NCI-H2171 treated with DMSO at 0.1 percent for 48 hours (cell line): ENCODE results near the gene CCDC78.
"Not testable (repeated sequence)": the region's sequence is repeated elsewhere in the genome, so short reads cannot be mapped to it uniquely, and the experiment has no call there.

Experiments used
- DNase-seq: peaks from one replicate; lab custom pipeline; 2025; lab: John Stamatoyannopoulos, UW

CCDC78 gene

DNA sequence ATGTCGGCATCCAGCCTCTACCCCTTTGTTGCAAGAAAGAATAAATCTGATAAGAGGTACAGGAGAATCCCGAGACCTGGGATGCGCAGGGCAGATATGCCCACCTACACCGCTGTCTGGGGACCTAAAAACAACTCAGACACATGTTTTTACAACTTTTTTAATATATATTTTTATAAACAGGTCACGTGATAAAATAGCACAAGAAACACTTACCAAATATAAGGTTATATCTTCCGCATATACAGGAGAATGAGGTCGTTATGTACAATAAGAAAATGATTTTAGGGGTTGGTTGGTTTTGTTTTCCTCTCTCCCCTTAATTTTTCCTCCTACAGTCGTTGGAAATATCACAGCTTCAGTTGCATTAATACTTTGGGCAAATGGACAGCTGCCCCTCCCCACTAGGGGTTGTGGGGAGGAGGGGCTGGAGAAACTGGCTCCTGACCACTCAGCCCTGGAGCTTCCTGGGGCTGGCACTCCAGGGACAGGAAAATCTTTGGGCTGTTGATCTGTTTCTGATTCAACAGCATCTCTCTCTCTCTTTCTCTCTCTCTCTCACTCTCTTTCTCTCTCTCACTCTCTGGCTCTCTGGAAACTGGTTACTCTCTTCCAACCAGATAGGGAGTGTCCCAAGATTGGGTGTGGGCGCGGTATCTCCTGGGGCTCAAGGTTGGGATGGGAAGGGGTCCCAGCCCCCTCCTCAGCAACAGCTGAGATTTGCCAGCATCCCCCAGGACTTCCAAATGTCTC lies 33.7 kb downstream of the CCDC78 start:
- no peak for DNase-seq

DNA sequence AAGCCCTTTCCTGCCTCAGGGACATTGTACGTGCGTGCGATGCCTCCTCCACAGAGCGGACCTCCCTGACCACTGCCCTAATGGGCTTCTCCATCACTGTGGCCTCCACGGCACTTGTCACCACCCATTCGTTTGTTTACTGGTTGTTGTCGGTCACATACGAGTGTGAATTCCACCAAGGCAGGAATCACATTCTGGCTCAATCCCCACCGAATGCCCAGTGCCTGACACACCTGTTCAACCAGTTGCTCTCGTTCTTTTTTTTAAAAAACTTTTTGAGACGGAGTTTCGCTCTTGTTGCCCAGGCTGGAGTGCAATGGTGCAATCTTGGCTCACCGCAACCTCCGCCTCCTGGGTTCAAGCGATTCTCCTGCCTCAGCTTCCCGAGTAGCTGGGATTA lies 35.0 kb downstream of the CCDC78 start:
- DNase-seq = not testable (repeated sequence)

DNA sequence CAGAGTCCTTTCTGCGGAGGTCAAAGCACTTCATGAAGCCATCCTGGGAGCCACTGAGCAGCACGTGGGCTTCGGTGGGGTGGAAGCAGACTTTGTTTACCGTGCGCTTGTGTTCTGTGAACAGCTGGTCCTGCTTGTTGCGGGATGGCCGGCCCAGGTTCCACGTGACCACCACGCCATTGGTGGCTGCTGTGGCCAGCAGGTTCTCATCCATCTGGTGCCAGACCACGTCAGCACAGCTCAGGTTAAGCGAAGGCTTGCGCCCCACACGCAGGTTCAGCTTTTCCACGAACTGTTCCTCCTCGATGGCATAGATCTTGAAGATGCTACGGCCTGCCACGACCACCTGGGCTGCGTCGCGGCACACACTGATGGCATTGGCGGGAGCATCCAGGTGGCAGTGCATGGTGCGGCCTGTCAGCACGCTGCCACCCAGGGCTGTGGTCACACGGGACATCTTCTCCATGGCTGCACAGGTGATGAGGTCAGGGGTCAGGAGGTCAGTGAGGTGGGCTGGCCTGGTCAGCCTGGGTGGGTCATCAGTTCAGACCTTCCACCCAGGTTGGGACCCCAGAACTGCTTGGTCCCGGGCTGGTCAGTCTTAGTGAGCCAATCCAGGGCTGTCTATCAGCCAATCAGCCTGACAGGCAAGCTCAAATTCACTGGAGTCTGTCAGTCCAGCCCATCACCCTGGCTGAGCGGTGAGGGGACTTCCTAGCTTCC lies 36.9 kb downstream of the CCDC78 start:
- DNase-seq = no peak

DNA sequence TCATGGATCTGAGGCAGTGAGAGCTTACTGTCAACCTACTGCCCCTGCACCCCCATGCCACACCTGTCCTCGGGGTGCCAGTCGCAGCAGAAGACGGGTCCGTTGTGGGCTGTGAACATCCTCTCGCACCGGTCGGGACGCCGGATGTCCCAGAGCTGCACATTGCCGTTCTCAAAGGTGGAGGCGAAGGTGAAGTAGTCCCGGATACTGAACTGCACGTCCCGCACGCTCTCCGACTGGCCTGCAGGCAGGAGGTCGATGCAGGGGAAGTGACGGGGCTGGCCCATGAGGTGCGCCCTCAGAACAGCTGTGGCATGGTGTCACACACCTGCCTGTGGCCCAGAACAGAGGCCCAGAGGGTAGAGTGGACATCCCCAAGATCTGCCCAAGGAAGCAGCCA lies 38.7 kb downstream of the CCDC78 start:
- DNase-seq = no peak

DNA sequence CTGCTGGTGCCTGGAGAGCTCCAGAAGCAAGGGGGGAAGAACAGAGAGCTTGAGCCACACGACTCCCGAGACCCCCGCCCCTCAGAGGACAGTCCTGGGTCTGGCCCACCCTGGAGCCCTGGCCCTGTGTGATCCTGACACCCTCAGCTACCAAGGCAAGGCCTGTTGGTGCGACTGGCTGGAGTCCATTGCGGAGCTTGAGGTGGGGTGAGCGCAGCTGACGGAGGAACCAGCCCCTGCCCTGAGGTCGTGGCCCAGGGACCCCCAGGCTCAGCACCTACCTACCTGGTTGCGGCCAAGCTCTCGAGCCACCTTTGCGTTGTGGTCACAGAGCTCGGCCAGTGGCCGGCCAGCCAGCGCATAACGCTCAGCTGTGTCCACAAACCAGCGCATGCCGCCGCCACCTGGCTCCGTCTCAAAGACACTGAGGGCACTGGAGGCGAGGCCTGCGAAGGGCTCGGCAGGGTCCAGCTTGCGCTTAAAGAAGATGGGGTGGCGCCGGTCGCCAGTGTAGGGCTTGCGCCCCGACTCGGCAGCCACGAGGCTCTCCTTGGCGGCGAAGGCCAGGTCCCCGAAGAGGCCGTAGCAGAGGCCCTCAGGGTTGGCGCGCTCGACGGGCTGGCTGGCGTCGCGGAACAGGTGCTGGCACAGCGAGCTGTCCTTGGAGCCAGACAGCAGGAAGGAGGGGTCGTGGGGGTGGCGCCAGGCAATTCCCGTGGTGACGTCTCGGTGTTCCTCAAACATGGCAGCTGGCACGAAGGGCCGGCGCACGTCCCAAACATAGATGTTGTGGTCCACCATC lies 39.6 kb downstream of the CCDC78 start:
- no peak for DNase-seq

DNA sequence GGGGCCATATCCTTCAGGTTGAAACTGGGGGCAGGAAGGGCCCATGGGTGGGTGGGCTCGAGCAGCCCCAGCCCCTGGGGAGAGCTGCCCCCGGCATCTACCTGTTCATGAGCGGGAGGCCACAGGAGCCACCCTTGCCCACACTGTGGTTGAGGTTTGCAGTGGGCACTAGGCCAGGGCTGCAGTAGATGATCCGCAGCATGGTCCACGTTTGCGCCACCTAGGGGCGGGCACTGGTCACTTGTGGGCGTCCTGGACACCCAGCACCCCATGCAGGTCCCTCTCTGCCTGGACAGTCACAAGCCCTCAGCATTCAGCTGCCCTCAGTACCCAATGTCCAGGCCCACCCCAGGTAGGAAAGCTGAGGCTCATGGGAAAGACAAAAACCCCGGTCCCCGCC lies 40.3 kb downstream of the CCDC78 start:
- no peak for DNase-seq

DNA sequence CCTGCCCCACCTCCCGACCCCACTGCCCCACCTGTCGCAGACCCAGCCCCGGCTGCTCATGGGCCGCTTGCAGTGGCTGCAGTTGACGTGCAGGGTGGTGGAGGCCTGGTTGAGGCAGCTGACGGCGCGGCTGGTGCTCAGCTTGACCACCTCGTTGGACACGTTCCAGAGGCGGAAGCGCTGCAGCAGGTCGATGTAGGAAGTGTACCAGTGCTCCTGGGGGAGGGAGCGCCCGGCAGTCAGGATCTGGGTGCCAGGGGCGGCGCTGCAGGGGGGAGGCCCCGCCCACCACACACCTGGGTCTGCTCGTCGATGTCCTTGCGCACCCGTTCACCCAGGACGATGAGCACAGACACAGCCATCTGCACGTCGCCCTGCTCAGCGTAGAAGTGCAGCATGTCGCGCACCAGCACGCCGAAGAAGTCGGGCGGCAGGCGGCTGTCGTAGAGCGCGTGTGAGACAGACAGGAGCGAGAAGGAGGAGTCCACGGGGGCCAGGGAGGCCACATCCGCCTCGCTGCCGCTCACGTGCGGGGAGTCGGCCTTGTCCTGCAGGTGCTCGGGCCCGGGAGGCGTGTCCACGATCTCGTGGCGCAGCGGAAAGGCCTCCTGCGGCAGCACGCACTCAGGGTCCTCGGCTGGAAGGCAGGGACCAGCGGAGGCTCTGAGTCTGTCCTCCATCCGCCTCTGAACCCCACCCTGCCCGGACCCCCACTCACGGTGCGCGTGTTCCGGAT lies 41.1 kb downstream of the CCDC78 start:
- peak; percentile 87 for DNase-seq

DNA sequence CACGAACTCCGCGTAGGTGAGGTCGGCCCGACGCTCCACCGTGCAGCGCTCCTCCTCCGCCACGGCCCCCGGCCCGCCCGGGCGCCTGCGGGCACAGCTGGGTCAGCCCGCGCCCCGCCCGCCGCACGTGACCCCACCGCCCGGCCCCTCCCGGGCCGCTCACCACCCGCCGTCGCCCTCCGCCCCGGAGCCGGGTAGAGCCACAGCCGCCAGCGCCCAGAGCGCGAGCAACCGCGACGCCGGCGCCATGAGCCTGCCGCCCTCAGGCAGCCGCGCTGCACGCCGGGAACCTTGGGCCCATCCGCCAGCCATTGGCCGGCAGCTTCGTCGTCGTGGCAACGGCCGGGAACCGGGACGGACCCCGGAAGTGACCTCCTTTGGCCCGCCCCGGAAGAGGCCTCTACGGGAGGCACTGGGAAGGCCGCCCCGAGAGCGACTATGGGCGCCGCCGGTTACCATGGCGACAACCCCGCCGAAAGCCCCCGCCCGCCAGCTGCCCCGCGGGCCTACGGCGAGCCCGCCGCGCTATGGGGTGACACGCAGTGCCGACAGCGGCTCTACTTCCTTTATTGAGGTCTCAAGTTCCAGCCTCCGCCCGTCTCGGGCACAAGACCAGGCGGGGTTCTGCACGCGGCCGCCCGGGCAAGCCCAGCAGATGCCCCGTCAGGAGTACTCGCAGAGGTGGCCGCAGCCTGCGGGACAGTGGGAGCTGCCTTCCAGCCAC lies 42.0 kb downstream of the CCDC78 start, which contains the start of gene JMJD8:
JMJD8 (minus strand) TSS at position 264 of the 724 bp plus-strand sequence; CDS start at position 249, 15 bp downstream.
- DNase-seq = peak; percentile 93

DNA sequence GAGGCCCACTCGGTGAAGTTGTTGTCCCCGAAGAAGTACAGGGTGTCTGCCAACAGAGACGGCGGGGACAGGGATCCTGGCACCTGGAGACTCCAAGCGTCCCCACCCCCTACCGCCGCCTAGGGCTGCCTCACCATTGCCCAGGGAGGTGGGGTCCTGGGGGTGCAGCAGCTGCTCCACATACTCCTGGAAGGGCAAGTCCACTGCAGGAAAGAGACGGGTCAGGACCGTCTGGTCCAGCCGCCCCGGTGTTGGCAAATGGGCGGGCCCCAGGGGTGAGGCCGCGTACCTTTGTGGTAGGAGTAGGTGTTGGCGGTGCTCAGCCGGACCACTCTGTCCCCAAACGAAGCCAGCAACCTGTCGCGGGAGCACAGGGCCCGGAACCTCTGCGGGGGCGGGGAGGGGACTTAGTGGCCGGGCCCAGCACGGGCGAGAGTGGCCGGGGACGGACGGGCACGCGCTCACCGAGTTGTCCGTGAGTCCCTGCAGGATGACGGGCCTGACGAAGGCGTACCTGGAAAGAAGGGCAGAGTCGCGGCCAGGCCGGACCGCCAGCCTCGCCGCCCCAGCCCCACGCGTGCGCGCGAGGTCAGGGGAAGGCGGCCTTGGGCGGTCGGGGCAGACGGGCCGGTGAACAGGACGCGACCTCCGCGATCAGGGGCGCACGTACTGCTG lies 42.7 kb downstream of the CCDC78 start:
- DNase-seq = no peak

DNA sequence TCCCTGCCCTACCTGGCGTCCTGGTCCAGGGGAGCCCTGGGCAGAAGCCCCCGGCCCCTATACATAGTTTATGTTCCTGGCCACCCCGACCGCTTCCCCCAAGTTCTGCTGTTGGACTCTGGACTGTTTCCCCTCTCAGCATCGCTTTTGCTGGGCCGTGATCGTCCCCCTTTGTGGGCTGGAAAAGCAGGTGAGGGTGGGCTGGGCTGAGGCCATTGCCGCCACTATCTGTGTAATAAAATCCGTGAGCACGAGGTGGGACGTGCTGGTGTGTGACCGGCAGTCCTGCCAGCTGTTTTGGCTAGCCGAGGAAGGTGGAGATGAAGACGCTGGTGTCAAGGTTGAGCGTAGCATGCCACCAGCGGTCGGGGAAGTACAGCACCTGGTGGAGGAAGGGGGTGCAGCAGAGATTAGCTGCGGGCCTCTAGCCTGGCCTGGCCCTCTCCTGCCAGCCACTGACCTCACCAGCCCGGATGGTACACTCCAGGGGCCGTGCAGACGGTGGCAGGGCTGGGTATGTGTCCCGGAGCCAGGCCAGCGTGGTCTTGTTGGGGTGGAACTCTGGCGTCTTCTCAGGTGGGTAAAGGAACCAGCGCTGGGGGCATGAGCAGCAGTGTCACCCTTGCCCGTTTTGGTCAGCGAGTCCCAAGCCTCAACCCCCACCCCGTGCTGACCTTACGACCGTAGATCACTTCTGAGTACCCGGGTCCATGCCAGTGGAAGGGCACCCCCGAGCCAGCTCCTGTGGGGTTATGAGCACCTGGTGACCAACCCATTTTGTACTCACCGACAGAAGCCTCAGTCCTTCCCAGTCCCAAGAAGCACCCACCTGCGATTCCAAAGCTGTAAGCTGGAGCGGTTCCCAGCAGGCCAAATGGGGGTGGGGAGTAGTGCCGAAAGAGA lies 43.5 kb downstream of the CCDC78 start:
- DNase-seq = no peak

DNA sequence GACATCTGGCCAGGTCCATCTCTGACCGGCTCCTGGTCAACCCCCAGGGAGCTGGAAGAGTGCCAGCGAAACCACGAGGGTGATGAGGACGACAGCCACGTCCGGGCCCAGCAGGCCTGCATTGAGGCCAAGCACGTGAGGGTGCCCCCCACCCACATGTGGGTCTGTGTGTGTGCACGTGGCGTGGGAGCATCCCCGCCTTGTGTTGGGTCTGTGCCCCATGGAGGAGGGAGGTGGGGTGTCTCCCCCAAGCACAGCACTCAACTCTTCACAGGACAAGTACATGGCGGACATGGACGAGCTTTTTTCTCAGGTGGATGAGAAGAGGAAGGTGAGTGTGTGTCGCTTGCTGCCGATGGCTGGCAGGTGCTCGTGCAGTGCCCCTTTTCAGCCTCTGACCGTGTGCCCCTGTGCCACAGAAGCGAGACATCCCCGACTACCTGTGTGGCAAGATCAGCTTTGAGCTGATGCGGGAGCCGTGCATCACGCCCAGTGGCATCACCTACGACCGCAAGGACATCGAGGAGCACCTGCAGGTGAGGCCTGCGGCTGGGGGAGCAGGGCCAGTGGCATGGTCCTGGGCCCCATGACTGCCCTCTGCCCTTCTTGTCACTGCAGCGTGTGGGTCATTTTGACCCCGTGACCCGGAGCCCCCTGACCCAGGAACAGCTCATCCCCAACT lies 44.4 kb downstream of the CCDC78 start:
- no peak for DNase-seq

DNA sequence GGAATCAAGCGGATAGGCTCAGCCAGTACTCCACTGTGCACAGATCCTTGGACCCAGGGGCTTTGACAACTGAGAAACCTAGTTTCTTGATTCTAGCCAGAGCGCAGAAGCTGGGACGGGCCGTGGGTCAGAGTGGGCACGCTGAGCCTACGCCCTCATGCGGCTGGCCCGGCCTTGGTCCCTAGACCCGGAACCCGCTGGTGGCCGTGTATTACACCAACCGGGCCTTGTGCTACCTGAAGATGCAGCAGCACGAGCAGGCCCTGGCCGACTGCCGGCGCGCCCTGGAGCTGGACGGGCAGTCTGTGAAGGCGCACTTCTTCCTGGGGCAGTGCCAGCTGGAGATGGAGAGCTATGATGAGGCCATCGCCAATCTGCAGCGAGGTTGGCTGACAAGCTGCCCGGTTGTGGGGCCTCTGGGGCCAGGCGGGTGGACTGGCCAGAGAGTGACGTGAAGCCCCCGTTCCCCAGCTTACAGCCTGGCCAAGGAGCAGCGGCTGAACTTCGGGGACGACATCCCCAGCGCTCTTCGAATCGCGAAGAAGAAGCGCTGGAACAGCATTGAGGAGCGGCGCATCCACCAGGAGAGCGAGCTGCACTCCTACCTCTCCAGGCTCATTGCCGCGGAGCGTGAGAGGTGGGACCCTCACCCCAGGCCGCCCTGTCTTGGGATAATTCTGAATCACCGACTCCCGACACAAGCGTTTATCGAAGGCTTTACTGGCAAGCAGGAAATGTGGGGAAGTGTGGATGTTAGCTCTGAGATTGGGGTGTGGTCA lies 45.1 kb downstream of the CCDC78 start:
- DNase-seq = no peak

DNA sequence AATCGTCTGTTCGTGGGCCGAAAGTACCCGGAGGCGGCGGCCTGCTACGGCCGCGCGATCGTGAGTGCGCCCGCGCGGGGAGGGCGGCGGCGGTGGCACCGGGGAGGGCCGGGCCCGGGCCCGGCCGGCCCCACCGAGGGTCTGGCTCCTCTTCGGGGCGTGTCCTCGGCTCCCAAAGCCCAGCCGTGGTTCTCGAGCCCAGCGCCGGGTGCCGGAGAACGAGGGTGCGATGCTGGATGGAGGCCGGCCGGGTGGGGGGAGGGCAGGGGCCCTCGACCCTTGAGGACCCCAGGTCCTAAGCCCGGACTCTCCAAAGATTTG lies 45.7 kb downstream of the CCDC78 start:
- no peak for DNase-seq

DNA sequence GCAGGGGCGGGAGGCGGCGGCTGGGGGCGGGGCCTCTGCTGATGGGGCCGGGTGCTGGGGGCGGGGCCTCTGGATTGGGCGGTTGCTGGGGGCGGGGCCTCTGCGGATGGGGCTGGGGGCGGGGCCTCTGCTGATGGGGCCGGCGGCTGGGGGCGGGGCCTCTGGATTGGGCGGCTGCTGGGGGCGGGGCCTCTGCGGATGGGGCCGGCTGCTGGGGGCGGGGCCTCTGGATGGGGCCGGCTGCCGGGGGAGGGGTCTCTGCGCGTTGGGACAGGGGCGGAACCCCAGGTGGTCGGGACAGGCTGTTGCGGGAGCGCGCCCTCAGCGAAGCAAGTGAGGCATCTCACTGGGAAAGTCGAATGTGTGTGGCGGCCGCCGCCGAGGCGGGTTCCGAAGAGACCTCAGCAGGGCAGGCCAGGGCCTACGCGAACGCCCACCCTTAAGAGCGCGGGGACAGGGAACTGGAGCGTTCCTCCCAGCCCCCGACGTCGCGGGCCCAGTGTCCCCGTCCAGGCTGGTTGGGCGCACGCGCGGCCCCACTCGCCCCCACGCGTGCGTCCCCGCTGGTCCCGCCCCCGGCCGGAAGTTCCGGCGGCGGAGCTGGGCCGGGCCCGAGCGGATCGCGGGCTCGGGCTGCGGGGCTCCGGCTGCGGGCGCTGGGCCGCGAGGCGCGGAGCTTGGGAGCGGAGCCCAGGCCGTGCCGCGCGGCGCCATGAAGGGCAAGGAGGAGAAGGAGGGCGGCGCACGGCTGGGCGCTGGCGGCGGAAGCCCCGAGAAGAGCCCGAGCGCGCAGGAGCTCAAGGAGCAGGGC lies 46.2 kb downstream of the CCDC78 start, which contains the start of gene STUB1:
STUB1 (plus strand) TSS at position 597 of the 811 bp plus-strand sequence; CDS start at position 713, 116 bp downstream.
- peak; percentile 83 for DNase-seq

DNA sequence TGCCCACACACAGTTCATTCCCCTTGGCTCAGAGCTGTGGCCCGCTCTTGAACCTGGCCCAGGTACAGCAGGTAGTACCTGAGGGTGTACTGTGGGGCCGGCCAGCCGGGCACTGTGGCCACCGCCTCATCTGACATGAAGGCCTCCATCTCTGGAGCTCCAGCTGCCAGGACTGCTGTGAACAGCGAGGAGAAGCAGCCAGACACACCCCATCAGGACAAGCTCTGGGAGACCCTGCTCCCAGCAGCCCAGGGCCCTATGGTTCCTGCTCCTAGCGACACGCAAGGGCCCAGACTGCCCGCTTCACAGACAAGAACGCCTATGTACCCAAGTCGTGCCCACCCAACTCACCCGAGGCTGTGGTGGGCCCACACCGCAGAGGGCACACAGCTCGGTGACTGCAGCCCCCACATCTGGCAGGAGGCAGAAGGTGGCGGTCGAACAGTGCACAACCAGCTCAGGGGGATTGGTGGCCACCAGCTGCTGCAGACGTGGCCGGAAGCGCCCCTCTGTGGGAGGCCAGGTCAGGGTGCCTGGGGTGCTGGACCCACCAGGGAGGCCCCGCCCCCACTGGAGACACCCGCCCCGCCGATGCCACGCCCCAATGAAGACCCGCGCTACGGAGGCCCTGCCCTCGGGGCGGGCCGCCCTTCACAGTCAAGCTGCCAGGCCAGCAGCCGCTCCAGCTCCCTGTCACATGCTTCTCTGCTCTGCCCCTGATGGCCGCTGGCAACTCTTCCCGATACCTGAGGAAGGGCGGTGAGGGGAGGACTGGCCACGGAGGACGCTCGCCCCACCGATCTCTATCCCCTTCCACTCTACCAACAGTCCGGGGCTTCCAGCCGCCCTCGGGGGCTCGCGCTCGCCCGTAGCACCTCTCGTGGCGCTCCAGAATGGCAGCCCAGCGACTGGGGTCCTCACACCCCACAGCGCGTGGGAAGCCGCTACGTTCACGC lies 47.1 kb downstream of the CCDC78 start:
- DNase-seq = peak; percentile 82

DNA sequence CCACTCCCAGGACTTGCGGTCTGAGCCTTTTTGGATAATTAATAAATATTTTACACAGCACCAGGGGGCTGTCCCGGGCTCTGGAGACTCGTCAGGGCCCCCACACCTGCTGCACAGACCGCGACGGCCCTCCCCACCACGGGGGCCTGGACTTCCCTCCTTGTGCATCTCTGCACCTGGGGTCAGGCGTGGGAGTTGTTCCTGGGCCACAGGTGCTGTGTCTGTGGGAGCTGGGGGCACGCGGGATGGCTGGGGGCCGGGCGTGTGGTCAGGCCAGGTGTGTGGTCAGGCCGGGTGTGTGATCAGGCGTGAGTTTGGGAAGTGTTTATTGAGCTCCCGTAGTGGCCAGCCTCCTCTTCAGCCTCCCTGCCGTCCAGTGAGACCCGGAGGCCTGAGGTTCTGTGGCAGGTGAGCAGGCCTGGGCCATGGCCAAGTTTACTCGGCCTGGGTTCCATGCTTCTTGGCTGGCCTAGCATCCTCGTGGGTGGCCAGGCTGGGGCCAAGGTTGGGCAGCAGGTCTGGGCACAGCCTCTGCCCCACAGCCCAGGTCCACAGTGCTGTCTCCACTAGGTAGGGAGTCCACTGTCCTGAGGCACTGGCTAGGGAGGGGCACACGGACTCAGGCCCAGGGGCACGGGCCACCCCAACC lies 47.9 kb downstream of the CCDC78 start:
- no peak for DNase-seq
